ENCODE measurements around the gene ZNF385B. TPM values are rescaled to one million over a fixed set of nuclear protein-coding genes. Genes with fewer than 3 reads are reported as not detected.
A peak's percentile ranks its signal among the peaks of the same experiment; 100 is the strongest.

ZNF385B gene
- total RNA-seq, 1 experiment from 2014 or later: 9.3 TPM

GRCh38 chr2:179524809-179525339, 336.5 kb downstream of the ZNF385B start:
- CTCF ChIA-PET: no interaction called here
- no peak overlapping the region for H2AFZ ChIP-seq (ENCODE audit: low read depth, low read length, poor library complexity, severe bottlenecking)
- POLR2A ChIA-PET: no interaction called here
- no peak overlapping the region for H3K9ac ChIP-seq (ENCODE audit: low read length)
- no peaks in the 10 kb centered on the region for H3K9me3 ChIP-seq (ENCODE audit: control insufficient read depth in 1 of 2, insufficient read depth in 1 of 2, low read depth in 1 of 2, low read length in 2 of 2)
- no peaks in the 10 kb centered on the region for H3K79me2 ChIP-seq (ENCODE audit: insufficient read depth, low read length)
- H3K4me3 ChIP-seq (replicated peaks in 1 of 2; ENCODE audit: low read depth in 1 of 2, low read length in 2 of 2): no peak overlapping the region
- no TSS peak for BruUV-seq (replicated peaks)
- H3K9me2 ChIP-seq (ENCODE audit: insufficient read depth): no peaks in the 10 kb centered on the region
- DNase-seq (ENCODE audit: low read depth, low spot score) (no peak), ATAC-seq (peak; percentile 20; the same call in 1 of the 2 replicates)
- RAD21 ChIA-PET (ENCODE audit: low non-redundant PET in 1 of 2, low total read pairs in 2 of 2, uncharacterized antibody in 2 of 2, unreplicated experiment in 2 of 2): no interaction called here
- intact Hi-C loops (cut with micrococcal nuclease): no loop called here
- no peaks in the 10 kb centered on the region for H4K20me1 ChIP-seq (ENCODE audit: insufficient read depth)
- H3K4me2 ChIP-seq (ENCODE audit: low read length): no peak overlapping the region
- no peaks in the 10 kb centered on the region for H3K36me3 ChIP-seq (ENCODE audit: control insufficient read depth in 1 of 2, insufficient read depth in 2 of 2, low read length in 2 of 2)
- no peaks in the 10 kb centered on the region for H3K27me3 ChIP-seq (ENCODE audit: insufficient read depth, low read length)
- H3K27ac ChIP-seq (ENCODE audit: low read depth, low read length): no peak overlapping the region
- no peak for TF ChIP-seq SP1 (IDR thresholded peaks at IDR 0.05; ENCODE audit: low read depth)
- TF ChIP-seq EZH2phosphoT487 (IDR thresholded peaks at IDR 0.05; ENCODE audit: borderline replicate concordance): no peak
- TF ChIP-seq CEBPB (IDR thresholded peaks at IDR 0.05; ENCODE audit: low read depth): no peak
- TF ChIP-seq FOSL1 (IDR thresholded peaks at IDR 0.05; ENCODE audit: low read depth): no peak
- TF ChIP-seq, protein P1, sequence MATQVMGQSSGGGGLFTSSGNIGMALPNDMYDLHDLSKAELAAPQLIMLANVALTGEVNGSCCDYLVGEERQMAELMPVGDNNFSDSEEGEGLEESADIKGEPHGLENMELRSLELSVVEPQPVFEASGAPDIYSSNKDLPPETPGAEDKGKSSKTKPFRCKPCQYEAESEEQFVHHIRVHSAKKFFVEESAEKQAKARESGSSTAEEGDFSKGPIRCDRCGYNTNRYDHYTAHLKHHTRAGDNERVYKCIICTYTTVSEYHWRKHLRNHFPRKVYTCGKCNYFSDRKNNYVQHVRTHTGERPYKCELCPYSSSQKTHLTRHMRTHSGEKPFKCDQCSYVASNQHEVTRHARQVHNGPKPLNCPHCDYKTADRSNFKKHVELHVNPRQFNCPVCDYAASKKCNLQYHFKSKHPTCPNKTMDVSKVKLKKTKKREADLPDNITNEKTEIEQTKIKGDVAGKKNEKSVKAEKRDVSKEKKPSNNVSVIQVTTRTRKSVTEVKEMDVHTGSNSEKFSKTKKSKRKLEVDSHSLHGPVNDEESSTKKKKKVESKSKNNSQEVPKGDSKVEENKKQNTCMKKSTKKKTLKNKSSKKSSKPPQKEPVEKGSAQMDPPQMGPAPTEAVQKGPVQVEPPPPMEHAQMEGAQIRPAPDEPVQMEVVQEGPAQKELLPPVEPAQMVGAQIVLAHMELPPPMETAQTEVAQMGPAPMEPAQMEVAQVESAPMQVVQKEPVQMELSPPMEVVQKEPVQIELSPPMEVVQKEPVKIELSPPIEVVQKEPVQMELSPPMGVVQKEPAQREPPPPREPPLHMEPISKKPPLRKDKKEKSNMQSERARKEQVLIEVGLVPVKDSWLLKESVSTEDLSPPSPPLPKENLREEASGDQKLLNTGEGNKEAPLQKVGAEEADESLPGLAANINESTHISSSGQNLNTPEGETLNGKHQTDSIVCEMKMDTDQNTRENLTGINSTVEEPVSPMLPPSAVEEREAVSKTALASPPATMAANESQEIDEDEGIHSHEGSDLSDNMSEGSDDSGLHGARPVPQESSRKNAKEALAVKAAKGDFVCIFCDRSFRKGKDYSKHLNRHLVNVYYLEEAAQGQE (IDR thresholded peaks at IDR 0.05; ENCODE audit: low read depth): no peak
- no peak for TF ChIP-seq ZNF274 (IDR thresholded peaks at IDR 0.05; ENCODE audit: low read depth, low read length)
- no peak for TF ChIP-seq RAD21 (IDR thresholded peaks at IDR 0.05; ENCODE audit: low read depth)
- TF ChIP-seq, protein P2, sequence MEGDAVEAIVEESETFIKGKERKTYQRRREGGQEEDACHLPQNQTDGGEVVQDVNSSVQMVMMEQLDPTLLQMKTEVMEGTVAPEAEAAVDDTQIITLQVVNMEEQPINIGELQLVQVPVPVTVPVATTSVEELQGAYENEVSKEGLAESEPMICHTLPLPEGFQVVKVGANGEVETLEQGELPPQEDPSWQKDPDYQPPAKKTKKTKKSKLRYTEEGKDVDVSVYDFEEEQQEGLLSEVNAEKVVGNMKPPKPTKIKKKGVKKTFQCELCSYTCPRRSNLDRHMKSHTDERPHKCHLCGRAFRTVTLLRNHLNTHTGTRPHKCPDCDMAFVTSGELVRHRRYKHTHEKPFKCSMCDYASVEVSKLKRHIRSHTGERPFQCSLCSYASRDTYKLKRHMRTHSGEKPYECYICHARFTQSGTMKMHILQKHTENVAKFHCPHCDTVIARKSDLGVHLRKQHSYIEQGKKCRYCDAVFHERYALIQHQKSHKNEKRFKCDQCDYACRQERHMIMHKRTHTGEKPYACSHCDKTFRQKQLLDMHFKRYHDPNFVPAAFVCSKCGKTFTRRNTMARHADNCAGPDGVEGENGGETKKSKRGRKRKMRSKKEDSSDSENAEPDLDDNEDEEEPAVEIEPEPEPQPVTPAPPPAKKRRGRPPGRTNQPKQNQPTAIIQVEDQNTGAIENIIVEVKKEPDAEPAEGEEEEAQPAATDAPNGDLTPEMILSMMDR (IDR thresholded peaks at IDR 0.05 in 2 of 3, conservative IDR thresholded peaks at IDR 0.05 in 1 of 3; ENCODE audit: borderline replicate concordance in 1 of 3, insufficient read depth in 1 of 3, low read depth in 2 of 3, low read length in 2 of 3): no peak
- no peak for TF ChIP-seq SRF (IDR thresholded peaks at IDR 0.05; ENCODE audit: low read depth)
- no peaks in the 10 kb centered on the region for H3K4me1 ChIP-seq (ENCODE audit: control insufficient read depth in 1 of 2, insufficient read depth in 2 of 2, low read length in 2 of 2)

Data from HCT116 (cell line).